GM18858 (cell line): ENCODE measurements around the gene LAMB4.

Experiments
- ATAC-seq: cut with Tn5 transposase; IDR thresholded peaks from one replicate; pipeline ENCODE4 v1.9.1; 2021; ENCODE audit not compliant: unreplicated experiment

The LAMB4 gene

GRCh38 chr7:107975394-107976013 is 154.7 kb downstream of the LAMB4 start:
- ATAC-seq = no peak

- ATAC-seq = no peak
These were observed 156.3 kb downstream of the LAMB4 start for GRCh38 chr7:107973861-107974260.
